ENCODE measurements around the gene ZNF275. TPM values are rescaled to one million over a fixed set of nuclear protein-coding genes. Genes with fewer than 3 reads are reported as not detected.

The ZNF275 gene
- total and polyA plus RNA-seq, 9 donors: 27.5 to 75.9 (median 49.6) TPM

- peaks cover 0 to under 1% of the 10 kb centered on the region in 2 donors for H3K9me3 ChIP-seq
- WGBS, 3 donors: 44 to 67% (median 60%) methylated on average over 3 of the region's 3 CpGs
- no peaks in the 10 kb centered on the region for H3K27me3 ChIP-seq
- no peaks in the 10 kb centered on the region for H3K36me3 ChIP-seq
- H3K4me3 ChIP-seq: no peak overlapping the region
- TF ChIP-seq POLR2A (IDR thresholded peaks at IDR 0.05): no peak
- TF ChIP-seq EP300 (IDR thresholded peaks at IDR 0.05): no peak
- no peak for TF ChIP-seq CTCF (IDR thresholded peaks at IDR 0.05)
- H3K4me1 ChIP-seq (ENCODE audit: insufficient read depth): peaks cover 9% of the 10 kb centered on the region
- DNase-seq: no peak
- intact Hi-C loops (cut with DNase I): no loop called here
- H3K27ac ChIP-seq: peak overlapping the region in 1 of 2 donors; percentile 50
Observed at GRCh38 chrX:153352858-153353257, 18.9 kb downstream of the ZNF275 start.

- Histone ChIP-seq H3K36me3 (no peaks in the 10 kb centered on the region), H3K9me3 (peaks cover 0 to 4% of the 10 kb centered on the region in 2 donors), H3K4me3 (no peak overlapping the region), H3K27me3 (no peaks in the 10 kb centered on the region), H3K27ac (peak overlapping the region in 1 of 2 donors; percentile 50), H3K4me1 (ENCODE audit: insufficient read depth) (peaks cover 9% of the 10 kb centered on the region)
- intact Hi-C loops (cut with DNase I): no loop called here
- 29 to 62% (median 49%) methylated on average over 12 of the region's 12 CpGs for WGBS, 3 donors
- DNase-seq: peak in 3 of 5 donors; percentile 32 to 62 (median 51)
- TF ChIP-seq CTCF (IDR thresholded peaks at IDR 0.05) (no peak), POLR2A (IDR thresholded peaks at IDR 0.05) (no peak), EP300 (IDR thresholded peaks at IDR 0.05) (no peak)
Observed at GRCh38 chrX:153353416-153353815, 19.5 kb downstream of the ZNF275 start.

- Histone ChIP-seq H3K4me1 (ENCODE audit: insufficient read depth) (peaks cover 4% of the 10 kb centered on the region), H3K4me3 (no peak overlapping the region), H3K27me3 (no peaks in the 10 kb centered on the region), H3K27ac (no peak overlapping the region), H3K9me3 (peaks cover 0 to 4% of the 10 kb centered on the region in 2 donors), H3K36me3 (no peaks in the 10 kb centered on the region)
- DNase-seq: no peak
- 79 to 92% (median 85%) methylated on average over 1 of the region's 1 CpG for WGBS, 3 donors
- TF ChIP-seq EP300 (IDR thresholded peaks at IDR 0.05) (no peak), CTCF (IDR thresholded peaks at IDR 0.05) (no peak), POLR2A (IDR thresholded peaks at IDR 0.05) (no peak)
- intact Hi-C loops (cut with DNase I): no loop called here
Observed at GRCh38 chrX:153357877-153358276, 23.9 kb downstream of the ZNF275 start.

- peak overlapping the region in 1 of 2 donors; percentile 12 for H3K27ac ChIP-seq
- no peaks in the 10 kb centered on the region for H3K36me3 ChIP-seq
- TF ChIP-seq EP300 (IDR thresholded peaks at IDR 0.05) (no peak), CTCF (IDR thresholded peaks at IDR 0.05) (no peak), POLR2A (IDR thresholded peaks at IDR 0.05) (no peak)
- H3K4me1 ChIP-seq (ENCODE audit: insufficient read depth): peaks cover 4% of the 10 kb centered on the region
- peak in 1 of 5 donors; percentile 4 for DNase-seq
- intact Hi-C loops (cut with DNase I): no loop called here
- 28 to 37% (median 35%) methylated on average over 2 of the region's 2 CpGs for WGBS, 3 donors
- H3K4me3 ChIP-seq: no peak overlapping the region
- peaks cover 0 to 4% of the 10 kb centered on the region in 2 donors for H3K9me3 ChIP-seq
- H3K27me3 ChIP-seq: no peaks in the 10 kb centered on the region
Observed at GRCh38 chrX:153361781-153362397, 27.9 kb downstream of the ZNF275 start.
